Epithelial cell of proximal tubule (primary cell): Measurements from ENCODE around the gene TMC2. TPM values are rescaled to one million over a fixed set of nuclear protein-coding genes. Genes with fewer than 3 reads are reported as not detected.
A peak's percentile ranks its signal among the peaks of the same experiment; 100 is the strongest.

Experiments used
- DNase-seq: peaks from one replicate; pipeline ENCODE4 v3.0.0-alpha.2; 2011; ENCODE audit warnings: low read depth
- H3K4me3 ChIP-seq: 2 replicates; pipeline ENCODE4 v1.5.1; 2011; ENCODE audit warnings: low read depth, mild to moderate bottlenecking, low read length
- total RNA-seq: library from RNA; depleted of rRNA; stranded (reverse); fragments of >200 nt; gene quantifications from 2 replicates; pipeline ENCODE4 v1.2.3, GENCODE V29; 2015
- TF ChIP-seq, protein P1 (sequence below): conservative IDR thresholded peaks from 2 replicates; pipeline ENCODE4 v1.5.1; 2012; ENCODE audit warnings: low read depth, mild to moderate bottlenecking, low read length

TMC2 gene
- total RNA-seq, 1 donor from 2014 or later, result not detected

DNA sequence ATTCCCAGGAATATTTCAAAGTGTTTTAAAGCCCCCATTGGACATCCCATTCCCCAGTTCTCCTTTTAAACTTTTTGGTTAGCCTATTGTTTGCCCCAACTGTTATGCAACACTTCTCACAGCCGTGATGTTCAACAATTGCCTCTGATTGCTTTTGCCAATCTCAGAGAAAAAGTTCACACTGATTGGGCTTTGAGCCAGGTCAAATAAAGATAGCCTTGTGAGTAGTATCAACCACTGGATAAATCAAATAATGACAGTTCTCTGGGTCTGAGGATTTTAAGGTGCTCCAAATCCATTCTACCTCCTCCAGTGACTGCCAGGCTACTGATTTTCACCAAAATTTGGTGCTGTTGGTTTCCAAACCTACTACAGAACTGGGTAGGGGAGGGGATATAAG is 97.0 kb downstream of the TMC2 start:
- TF ChIP-seq, protein P1, sequence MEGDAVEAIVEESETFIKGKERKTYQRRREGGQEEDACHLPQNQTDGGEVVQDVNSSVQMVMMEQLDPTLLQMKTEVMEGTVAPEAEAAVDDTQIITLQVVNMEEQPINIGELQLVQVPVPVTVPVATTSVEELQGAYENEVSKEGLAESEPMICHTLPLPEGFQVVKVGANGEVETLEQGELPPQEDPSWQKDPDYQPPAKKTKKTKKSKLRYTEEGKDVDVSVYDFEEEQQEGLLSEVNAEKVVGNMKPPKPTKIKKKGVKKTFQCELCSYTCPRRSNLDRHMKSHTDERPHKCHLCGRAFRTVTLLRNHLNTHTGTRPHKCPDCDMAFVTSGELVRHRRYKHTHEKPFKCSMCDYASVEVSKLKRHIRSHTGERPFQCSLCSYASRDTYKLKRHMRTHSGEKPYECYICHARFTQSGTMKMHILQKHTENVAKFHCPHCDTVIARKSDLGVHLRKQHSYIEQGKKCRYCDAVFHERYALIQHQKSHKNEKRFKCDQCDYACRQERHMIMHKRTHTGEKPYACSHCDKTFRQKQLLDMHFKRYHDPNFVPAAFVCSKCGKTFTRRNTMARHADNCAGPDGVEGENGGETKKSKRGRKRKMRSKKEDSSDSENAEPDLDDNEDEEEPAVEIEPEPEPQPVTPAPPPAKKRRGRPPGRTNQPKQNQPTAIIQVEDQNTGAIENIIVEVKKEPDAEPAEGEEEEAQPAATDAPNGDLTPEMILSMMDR, result no peak
- H3K4me3 ChIP-seq, result no peak overlapping the region
- no peak for DNase-seq

DNA sequence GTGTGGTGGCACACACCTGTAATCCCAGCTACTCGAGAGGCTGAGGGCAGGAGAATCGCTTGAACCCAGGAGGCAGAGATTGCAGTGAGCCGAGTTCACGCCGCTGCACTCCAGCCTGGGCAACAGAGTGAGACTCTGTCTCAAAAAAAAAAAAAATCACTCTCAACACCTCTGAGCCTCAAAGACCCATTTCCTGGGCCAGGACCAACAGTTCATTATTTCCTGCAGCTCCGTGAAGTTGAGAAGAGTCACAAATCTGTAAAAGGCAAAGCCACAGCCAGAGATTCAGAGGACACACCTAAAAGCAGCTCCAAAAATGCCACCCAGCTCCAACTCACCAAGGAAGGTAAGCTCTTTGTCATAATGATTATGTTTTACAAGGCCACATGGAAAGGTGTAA is 100.9 kb downstream of the TMC2 start:
- no peak overlapping the region for H3K4me3 ChIP-seq
- DNase-seq, result no peak

DNA sequence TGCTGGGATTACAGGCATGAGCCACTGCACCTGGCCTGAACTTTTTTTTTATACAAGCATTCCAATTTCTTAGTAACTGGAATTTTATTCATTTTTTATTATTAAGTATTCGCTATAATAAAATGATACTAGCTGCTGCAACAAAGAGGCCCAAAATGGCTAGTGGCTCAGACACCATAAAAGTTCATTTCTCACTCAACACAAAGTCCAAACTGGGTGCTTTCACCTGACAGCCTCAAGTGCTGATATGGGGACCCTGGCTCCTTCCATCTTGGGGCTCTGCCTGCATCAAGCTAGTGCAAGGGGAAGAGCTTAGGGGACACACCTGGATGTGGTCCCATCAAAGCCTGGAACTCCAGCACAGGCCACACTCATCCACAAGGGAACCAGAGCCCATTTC is 103.9 kb downstream of the TMC2 start:
- TF ChIP-seq, protein P1, result no peak
- DNase-seq, result no peak
- H3K4me3 ChIP-seq, result no peak overlapping the region

More for the DNA sequence above, 100.9 kb downstream of the TMC2 start:
- TF ChIP-seq, protein P1, result no peak

DNA sequence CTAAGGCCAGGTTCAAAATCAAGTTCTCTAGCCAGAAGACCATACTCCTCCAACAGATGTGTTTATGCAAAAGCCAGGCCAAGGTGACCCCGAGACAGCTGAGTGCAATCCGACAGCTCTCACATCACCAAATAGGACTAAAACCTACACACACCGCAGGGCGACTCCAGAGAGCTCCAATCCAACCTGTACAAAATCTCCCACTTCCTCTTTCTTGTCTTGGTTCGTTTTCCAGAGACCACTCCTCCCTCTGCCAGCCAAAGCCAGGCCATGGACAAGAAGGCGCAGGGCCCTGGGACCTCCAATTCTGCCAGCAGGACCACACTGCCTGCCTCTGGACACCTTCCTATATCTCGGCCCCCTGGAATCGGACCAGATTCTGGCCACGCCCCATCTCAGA is 104.5 kb downstream of the TMC2 start:
- DNase-seq, result no peak
- TF ChIP-seq, protein P1, result no peak
- H3K4me3 ChIP-seq, result no peak overlapping the region

DNA sequence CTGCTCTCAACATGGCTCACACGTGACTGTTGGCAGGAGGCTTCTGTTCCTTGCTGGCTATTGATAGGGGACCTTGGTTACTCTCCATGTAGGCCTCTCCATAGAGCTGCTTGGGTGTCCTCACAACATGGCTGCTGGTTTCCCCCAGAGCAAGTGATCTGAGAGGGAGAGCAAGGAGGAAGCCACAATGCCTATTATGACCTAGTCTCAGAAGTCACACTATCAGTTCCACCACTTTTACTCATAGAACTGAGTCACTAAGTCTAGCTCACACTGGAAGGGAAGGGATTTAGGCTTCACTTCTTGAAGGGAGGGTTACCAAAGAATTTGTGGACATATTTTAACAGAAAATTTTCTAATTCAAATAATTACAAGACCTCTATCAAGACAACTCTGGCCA is 107.3 kb downstream of the TMC2 start:
- TF ChIP-seq, protein P1, result no peak
- H3K4me3 ChIP-seq, result no peak overlapping the region
- no peak for DNase-seq

DNA sequence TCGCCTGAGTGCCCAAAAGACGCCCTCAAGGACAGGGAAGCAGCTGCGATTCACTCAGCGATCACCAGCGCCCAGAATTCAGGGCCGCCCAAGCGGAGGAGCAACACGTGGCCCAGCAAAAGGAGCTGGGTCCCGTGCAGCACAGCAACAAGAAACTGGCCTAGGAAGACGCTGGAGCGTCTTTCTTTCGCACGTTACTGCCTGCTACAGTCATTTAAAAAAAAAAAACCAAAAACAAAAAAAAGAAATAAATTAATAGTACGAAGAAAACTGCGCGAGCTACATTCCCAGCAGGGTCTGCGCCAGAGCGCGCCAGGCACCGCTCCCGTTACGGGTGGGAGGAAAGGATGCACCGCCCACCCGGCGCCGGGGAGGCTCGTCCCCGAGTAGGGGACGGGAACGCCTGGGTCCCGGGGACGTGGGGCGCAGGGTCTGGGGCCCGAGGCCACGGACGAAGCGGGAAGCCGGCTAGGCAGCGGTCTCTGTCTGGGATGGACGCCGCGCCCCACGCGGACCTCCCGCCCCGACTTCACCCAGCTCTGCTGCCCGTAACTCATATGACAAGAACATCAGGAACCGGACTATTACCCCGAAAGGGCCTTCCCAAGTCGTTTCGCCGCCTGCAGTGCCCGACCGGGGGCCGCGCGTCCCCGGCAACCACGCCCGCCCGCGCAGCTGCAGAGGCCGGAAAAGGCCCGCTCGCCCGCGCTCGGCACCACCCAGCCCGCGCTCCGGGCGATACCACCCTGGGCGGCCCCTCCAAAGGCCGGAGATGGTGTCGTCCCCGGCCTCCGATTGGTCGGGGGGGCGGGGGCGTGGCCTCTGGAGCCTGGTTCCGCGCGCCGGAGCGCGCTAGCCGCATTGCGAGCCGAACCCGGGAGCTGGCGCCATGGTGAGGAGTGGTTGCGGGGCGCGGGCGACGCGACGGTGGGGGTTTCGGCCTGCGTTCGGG is 115.7 kb downstream of the TMC2 start, which contains the start of gene NOP56:
Gene NOP56 (plus strand): TSS at position 861 of the 952 bp plus-strand sequence. CDS start 29 bp downstream, at position 890.
- TF ChIP-seq, protein P1, result no peak
- DNase-seq, result no peak
- H3K4me3 ChIP-seq, result peak within 1 kb of the TSS; percentile 64
